Measurements from ENCODE around the gene ADAR. TPM values are rescaled to one million over a fixed set of nuclear protein-coding genes. Genes with fewer than 3 reads are reported as not detected.

The ADAR gene
- total RNA-seq, 4 donors from 2014 or later = 81.5 to 140 (median 110) TPM

DNA sequence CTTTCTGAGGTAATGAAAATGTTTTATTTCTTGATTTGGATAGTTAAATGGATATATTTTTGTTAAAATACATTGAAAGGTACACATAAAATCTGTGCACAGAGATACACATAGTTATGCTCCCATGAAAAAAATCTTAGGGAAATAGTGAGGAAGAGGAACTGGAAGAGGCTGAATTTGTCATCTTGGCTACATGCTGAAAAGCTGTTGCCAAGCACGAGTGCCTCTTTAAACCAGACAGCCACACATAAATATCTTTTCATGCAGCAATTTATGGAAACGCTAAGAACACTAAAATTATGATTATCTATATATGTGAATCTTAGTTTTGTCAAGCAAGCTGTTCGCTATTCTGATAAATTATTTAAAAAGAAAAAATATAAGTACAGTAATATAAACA is 12.8 kb upstream of the ADAR start:
- Histone ChIP-seq H3K4me1 (no peaks in the 10 kb centered on the region), H3K27ac (no peak overlapping the region), H3K27me3 (no peaks in the 10 kb centered on the region), H3K9me3 (no peaks in the 10 kb centered on the region), H3K36me3 (no peaks in the 10 kb centered on the region), H3K4me3 (no peak overlapping the region)
- TF ChIP-seq POLR2AphosphoS5 (IDR thresholded peaks at IDR 0.05) (no peak), EP300 (IDR thresholded peaks at IDR 0.05; ENCODE audit: low read depth) (no peak), CTCF (IDR thresholded peaks at IDR 0.05) (no peak), POLR2A (IDR thresholded peaks at IDR 0.05) (no peak)
- intact Hi-C loops (cut with DNase I; ENCODE audit: low total_unique reads) = no loop called here
- in situ Hi-C loops (cut with MboI; ENCODE audit: low pct_ligation_motif_present in 1 of 4, low pct_unique_long_range_greater_than_20kb in 1 of 4, low sequenced_read_pairs in 3 of 4) = no loop called here
- WGBS, 2 donors (ENCODE audit: low coverage in 1 of 2) = 65 to 68% methylated on average over 3 of the region's 3 CpGs
- DNase-seq = no peak

DNA sequence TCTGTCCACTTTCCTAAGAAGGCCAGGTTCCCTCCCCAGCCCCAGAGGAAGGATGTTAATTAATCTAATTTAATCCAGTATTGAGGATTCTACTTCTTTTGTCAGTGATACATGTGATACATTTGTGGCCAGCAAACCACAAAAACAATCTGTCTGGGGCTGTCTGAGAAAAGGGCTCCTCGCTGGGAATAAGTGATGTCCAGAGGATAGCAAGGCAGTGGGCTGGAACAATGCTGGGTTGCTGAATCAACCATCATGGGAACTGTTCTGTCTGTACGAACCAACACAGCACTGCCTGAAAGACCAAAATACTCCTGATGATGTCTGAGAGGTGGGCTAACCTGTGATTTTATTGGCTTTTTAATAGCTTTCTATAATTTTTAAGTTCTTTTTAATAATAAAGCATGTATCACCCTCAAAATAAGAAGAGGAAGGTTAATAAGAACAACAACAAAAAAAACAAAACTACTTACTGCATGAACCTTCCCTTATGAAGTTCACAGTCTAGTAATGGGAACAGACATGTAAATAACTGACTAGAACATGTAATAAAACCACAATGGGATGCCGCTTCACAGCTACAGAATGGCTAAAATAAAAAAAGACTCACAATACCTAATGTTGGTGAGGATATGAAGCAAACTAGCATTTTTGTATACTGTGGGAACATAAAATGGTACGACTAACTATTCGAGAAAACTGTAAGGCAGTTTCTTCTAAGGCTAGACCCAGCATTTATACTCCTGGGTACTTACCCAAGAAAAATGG is 11.4 kb upstream of the ADAR start:
- H3K36me3 ChIP-seq = no peaks in the 10 kb centered on the region
- intact Hi-C loops (cut with DNase I; ENCODE audit: low total_unique reads) (no loop called here), in situ Hi-C loops (cut with MboI; ENCODE audit: low pct_ligation_motif_present in 1 of 4, low pct_unique_long_range_greater_than_20kb in 1 of 4, low sequenced_read_pairs in 3 of 4) (no loop called here)
- TF ChIP-seq POLR2AphosphoS5 (IDR thresholded peaks at IDR 0.05) (no peak), EP300 (IDR thresholded peaks at IDR 0.05; ENCODE audit: low read depth) (no peak), POLR2A (IDR thresholded peaks at IDR 0.05) (no peak), CTCF (IDR thresholded peaks at IDR 0.05) (no peak)
- DNase-seq = no peak
- H3K4me3 ChIP-seq = no peak overlapping the region
- no peaks in the 10 kb centered on the region for H3K27me3 ChIP-seq
- H3K9me3 ChIP-seq = no peaks in the 10 kb centered on the region
- H3K4me1 ChIP-seq = no peaks in the 10 kb centered on the region
- H3K27ac ChIP-seq = no peak overlapping the region
- 83 to 91% methylated on average over 3 to 5 of the region's 5 CpGs for WGBS, 2 donors (ENCODE audit: low coverage in 1 of 2)

GRCh38 chr1:154616659-154617345 is 8.8 kb upstream of the ADAR start:
- TF ChIP-seq CTCF (IDR thresholded peaks at IDR 0.05) (no peak), EP300 (IDR thresholded peaks at IDR 0.05; ENCODE audit: low read depth) (no peak)
- Histone ChIP-seq H3K36me3 (no peaks in the 10 kb centered on the region), H3K27ac (no peak overlapping the region), H3K9me3 (no peaks in the 10 kb centered on the region), H3K4me3 (no peak overlapping the region), H3K4me1 (no peaks in the 10 kb centered on the region), H3K27me3 (no peaks in the 10 kb centered on the region)
- in situ Hi-C loops (cut with MboI; ENCODE audit: low pct_ligation_motif_present in 1 of 4, low pct_unique_long_range_greater_than_20kb in 1 of 4, low sequenced_read_pairs in 3 of 4) = no loop called here
- intact Hi-C loops (cut with DNase I; ENCODE audit: low total_unique reads) = no loop called here
- DNase-seq = no peak
- 83 to 89% methylated on average over 1 to 5 of the region's 5 CpGs for WGBS, 2 donors (ENCODE audit: low coverage in 1 of 2)

DNA sequence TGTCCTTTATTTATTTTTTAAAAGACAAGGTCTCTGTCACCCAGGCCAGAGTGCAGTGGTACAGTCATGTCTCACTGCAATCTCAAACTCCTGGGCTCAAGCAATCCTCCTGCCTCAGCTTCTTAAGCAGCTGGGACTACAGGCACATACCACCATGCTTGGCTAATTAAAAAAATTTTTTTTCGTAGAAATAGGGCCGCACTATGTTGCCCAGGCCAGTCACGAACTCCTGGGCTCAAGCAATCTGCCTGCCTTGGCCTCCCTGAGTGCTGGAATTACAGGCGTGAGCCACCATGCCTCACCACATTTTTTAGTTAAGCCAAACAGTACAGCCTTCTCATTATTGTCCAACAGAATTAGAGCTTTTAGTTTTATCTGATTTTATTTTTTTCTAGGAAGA is 7.4 kb upstream of the ADAR start:
- no peaks in the 10 kb centered on the region for H3K36me3 ChIP-seq
- DNase-seq = no peak
- TF ChIP-seq POLR2A (IDR thresholded peaks at IDR 0.05) = no peak
- no peak overlapping the region for H3K27ac ChIP-seq
- no peaks in the 10 kb centered on the region for H3K4me1 ChIP-seq
- H3K27me3 ChIP-seq = no peaks in the 10 kb centered on the region
- in situ Hi-C loops (cut with MboI; ENCODE audit: low pct_ligation_motif_present in 1 of 4, low pct_unique_long_range_greater_than_20kb in 1 of 4, low sequenced_read_pairs in 3 of 4) (no loop called here), intact Hi-C loops (cut with DNase I; ENCODE audit: low total_unique reads) (no loop called here)
- no peak overlapping the region for H3K4me3 ChIP-seq
- H3K9me3 ChIP-seq = no peaks in the 10 kb centered on the region
- WGBS, 2 donors (ENCODE audit: low coverage in 1 of 2) = 100% methylated on average over 4 of the region's 4 CpGs
